Choroid plexus epithelial cell (primary cell): Measurements from ENCODE around the gene CCDC61.

Source experiments
- DNase-seq: peaks from one replicate; pipeline ENCODE4 v3.0.0-alpha.2; 2010; ENCODE audit warnings: low read depth
- H3K4me3 ChIP-seq: 2 replicates; pipeline ENCODE4 v1.5.1; 2011; ENCODE audit warnings: low read depth, mild to moderate bottlenecking, control low read depth, low read length, moderate library complexity
- TF ChIP-seq, protein P1 (sequence below): conservative IDR thresholded peaks from 2 replicates; pipeline ENCODE4 v1.5.1; 2011; ENCODE audit warnings: low read depth, mild to moderate bottlenecking, control low read depth, inconsistent platforms, low read length, moderate library complexity

The CCDC61 gene

DNA sequence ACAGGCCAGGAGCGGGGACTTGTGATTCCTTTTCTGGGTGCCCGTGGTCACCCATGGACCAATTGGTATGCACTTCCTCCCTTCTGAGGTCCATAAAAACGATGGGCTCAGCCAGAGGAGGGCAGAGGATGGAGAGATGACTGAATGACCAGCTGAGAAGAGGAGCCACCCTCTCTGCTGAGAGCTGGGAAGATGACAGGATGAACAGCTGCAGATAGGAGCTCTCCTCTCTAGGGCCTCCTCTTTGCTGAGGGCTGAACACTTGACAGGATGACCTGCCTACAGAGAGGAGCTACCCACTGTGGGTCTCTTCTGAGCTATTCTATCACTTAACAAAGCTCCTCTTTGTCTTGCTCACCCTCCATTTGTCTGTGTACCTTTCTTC lies 41.5 kb downstream of the CCDC61 start:
- TF ChIP-seq, protein P1, sequence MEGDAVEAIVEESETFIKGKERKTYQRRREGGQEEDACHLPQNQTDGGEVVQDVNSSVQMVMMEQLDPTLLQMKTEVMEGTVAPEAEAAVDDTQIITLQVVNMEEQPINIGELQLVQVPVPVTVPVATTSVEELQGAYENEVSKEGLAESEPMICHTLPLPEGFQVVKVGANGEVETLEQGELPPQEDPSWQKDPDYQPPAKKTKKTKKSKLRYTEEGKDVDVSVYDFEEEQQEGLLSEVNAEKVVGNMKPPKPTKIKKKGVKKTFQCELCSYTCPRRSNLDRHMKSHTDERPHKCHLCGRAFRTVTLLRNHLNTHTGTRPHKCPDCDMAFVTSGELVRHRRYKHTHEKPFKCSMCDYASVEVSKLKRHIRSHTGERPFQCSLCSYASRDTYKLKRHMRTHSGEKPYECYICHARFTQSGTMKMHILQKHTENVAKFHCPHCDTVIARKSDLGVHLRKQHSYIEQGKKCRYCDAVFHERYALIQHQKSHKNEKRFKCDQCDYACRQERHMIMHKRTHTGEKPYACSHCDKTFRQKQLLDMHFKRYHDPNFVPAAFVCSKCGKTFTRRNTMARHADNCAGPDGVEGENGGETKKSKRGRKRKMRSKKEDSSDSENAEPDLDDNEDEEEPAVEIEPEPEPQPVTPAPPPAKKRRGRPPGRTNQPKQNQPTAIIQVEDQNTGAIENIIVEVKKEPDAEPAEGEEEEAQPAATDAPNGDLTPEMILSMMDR: no peak
- no peak for DNase-seq
- no peak overlapping the region for H3K4me3 ChIP-seq

DNA sequence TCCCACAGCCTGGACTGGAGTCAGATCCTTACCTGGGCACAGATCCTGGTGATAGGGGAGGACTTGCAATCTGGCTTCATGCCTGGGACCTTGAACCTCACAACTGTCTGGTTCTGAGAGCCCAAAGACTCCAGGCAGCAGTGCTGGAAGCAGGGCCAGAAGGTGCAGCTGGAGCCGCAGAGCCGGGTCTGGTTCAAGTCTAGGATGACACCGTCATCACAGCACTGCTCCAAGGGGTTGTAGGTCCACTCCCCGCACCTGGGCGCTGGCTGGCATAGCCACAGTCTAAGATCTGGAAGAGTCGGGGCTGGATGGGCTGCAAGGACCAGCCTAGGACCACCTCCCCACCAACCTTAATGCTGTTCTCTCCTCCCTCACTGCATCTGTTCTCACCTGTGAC lies 44.9 kb downstream of the CCDC61 start:
- DNase-seq: no peak
- TF ChIP-seq, protein P1: no peak
- H3K4me3 ChIP-seq: no peak overlapping the region

DNA sequence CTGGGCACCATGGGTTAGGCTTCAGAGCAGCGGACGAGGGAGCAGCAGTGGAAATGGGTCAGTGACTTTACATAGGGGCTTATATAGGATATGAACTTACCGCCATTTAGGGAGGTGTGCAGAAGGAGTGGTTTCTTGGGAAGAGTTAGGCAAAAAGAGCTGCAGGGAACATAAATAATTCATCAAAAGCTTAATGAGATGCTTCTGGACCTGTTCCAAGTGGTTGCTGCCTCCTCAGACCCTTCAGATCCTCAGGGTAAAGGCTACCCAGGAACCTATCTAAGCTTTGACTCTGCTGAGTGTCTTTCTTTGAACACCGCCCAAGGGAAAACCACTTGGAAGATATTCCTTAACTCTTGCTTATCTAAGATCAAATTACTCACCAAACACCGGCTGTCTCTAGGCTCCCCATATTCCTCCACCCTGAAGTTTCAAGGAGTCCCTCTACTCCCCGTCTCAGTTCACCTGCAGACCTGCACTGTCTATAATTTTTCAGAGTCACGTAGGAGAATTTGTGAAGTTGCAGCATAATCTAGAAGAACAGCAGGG lies 45.8 kb downstream of the CCDC61 start, which contains the start of gene IGFL4:
Gene IGFL4, minus strand, starts transcription at position 51 of the 549 bp plus-strand sequence. Its CDS starts 40 bp downstream, at position 11.
- TF ChIP-seq, protein P1: no peak
- no peak for DNase-seq
- H3K4me3 ChIP-seq: no peak within 1 kb of the TSS

DNA sequence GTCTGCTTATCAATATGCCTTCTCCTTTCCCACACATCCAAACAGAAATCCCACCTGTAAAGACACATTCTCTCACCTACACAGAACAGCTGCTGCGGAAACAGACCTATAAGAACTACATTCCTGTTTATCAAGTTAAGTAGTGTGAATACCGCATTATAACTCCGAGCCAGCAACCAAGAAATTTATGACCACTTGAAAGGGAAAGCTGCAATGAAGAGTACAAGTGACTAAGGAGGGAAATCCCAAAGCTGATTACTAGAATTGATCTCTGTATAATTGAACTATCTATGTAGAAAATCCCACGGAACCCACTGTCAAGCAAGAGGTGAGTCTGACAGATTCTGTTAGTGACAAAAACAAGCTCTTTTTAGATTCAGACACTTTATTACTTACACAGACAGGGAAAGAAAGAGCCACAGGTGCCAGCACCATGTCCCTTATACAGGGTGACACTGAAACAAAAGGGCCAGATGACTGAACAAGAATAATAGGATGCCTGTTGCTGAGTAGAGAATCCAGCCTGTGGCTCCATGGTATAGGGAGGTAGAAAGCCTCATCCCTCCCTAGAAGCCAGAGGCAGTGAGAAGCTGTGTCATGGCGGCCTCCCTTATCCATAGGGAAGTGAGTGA lies 47.1 kb downstream of the CCDC61 start:
- TF ChIP-seq, protein P1: no peak

DNA sequence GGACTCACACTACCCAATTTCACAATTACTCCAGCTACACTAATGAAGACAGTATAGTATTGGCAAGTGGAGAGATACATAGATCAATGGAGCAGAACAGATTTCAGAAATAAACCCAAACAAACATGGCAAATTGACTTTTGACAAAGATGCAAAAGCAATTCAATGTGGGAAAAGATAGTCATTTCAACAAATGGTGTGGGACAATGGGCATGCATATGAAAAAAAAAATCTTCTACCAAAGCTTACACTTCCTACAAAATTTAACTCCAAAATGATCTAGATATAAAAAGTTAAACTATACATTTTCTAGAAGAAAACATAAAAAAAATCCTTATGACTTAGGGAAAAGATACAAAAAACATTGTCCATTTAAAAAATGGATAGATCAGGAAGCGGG lies 48.3 kb downstream of the CCDC61 start:
- H3K4me3 ChIP-seq: no peak overlapping the region
- TF ChIP-seq, protein P1: no peak
- DNase-seq: no peak

More for the DNA sequence above, 47.1 kb downstream of the CCDC61 start:
- H3K4me3 ChIP-seq: no peak overlapping the region
- DNase-seq: no peak

DNA sequence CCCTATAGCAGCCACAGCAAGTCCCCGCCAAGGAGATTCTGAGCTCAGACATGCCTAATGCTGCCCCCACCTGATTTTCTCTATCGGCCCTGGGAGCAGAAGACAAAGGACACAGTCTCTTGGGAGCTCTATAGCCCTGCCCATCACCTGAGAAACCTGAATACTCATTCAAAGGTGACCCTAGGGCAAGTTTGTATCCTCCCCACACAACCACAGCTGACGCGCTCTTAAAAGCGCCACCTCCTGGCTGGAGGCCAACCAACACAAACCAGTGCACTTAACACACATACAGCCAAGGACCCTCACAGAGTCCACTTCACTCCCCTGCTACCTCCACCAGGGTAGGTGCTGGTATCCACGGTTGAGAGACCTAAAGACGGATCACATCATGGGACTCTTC lies 54.3 kb downstream of the CCDC61 start:
- no peak overlapping the region for H3K4me3 ChIP-seq
- TF ChIP-seq, protein P1: no peak
- no peak for DNase-seq

DNA sequence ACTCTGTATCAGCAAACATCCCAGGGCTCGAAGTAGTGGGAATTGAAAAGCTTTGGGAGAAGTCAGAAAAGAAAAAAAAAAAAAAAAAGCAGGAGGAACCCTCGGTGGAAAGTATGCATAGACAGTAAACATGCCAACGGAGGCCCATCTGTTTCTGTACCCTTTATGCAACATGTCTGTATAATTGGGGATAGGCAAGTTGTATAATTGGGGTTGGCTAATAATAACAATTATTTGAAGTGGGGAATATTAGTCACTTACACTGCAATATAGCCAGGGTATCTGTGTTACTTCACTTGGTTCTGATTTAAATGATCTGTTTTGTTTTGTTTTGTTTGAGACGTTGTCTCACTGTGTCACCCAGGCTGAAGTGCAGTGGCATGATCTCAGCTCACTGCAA lies 57.6 kb downstream of the CCDC61 start:
- DNase-seq: no peak
- H3K4me3 ChIP-seq: no peak overlapping the region
- TF ChIP-seq, protein P1: no peak
